ENCODE measurements around the gene RNU1-1. TPM values are rescaled to one million over a fixed set of nuclear protein-coding genes. Genes with fewer than 3 reads are reported as not detected.
A peak's percentile ranks its signal among the peaks of the same experiment; 100 is the strongest.
"Not testable (repeated sequence)": the region's sequence is repeated elsewhere in the genome, so short reads cannot be mapped to it uniquely, and the experiment has no call there.

RNU1-1 gene
- total and polyA plus RNA-seq, 8 donors = under 0.01 to 9,966 (median under 0.01) TPM; not detected in 3

DNA sequence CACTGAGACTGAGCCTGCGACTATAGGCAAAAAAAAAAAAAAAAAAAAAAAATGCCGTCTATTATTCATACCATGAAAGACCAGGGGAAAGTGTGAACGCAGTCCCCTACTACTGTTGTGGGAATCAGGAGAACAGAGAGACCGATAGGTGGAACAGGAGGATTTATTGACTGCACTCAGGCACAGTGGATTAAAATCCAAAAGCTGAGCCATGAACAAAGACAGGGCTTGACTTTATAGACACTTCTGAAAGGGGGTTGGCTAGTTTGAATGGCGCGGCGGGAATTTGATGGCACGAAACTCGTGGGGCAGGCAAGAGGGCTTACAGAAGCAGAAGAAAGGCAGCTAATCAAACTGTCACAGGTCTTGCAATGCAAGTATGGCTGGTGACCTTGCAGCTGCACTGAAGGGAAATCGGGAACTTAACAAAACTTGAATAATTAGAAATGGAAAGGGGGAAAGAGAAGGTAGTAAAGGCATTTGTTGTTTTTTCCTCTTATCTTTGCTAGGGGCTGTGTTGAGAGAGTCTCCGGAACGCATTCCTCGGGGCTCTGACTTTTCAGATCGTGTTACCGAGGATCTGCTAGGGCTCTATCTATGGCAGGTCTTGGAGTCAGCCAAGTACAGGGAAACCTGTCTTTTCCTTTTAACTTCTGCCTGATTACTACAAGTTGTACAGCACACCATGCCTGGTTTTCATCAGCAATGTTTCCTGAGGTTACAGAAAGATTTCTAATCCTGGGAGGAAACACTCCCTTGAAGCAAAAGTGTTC lies 7.5 kb downstream of the RNU1-1 start:
- DNase-seq; H3K9me3 ChIP-seq; H3K4me3 ChIP-seq; H3K4me1 ChIP-seq; H3K27me3 ChIP-seq; H3K36me3 ChIP-seq; H3K27ac ChIP-seq; intact Hi-C loops (cut with DNase I; ENCODE audit: low total_unique reads): not testable (repeated sequence)
- WGBS, 5 donors = 71 to 81% (median 72%) methylated on average over 15 of the region's 15 CpGs

DNA sequence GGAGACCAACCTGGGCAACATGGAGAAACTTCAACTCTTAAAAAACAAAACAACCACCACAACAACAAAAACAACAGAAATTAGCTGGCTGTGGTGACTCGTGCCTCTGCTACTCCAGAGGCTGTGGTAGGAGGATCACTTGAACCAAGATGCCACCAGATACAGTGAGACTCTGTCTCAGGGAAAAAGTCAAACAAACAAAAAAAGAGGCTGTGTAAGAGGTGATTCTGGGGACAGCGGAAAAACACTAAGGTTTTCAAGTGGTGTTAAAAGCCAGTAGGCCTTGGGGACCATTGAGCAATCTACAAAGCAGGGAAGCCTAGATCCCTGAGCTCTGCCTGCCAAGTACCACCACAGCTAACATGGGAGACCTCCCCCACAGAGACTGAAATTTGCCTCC lies 8.2 kb downstream of the RNU1-1 start:
- H3K36me3 ChIP-seq = not testable (repeated sequence)
- WGBS, 5 donors = 88 to 94% (median 93%) methylated on average over 2 of the region's 2 CpGs

DNA sequence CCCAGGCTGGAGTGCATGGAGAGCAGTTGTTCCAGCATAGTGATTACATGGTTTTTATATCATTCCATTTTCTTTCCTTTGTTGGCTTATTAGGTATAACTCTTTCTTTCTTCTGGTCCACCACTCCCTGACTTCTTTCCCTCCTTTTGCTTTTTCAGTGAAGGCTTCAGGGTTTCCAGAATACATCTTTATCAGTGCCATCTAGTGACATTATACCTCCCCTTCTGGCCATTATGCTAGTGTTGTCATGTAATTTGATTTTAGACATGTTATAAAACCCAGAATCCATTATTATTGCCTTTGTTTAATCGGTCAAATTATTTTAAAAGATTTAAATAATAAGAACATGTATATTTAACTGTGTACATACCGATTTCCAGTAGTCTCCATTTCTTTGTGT lies 10.6 kb downstream of the RNU1-1 start:
- DNase-seq = no peak
- TF ChIP-seq POLR2A (IDR thresholded peaks at IDR 0.05) (no peak), EP300 (IDR thresholded peaks at IDR 0.05) (no peak), POLR2AphosphoS5 (IDR thresholded peaks at IDR 0.05) (no peak)
- TF ChIP-seq, protein P1, sequence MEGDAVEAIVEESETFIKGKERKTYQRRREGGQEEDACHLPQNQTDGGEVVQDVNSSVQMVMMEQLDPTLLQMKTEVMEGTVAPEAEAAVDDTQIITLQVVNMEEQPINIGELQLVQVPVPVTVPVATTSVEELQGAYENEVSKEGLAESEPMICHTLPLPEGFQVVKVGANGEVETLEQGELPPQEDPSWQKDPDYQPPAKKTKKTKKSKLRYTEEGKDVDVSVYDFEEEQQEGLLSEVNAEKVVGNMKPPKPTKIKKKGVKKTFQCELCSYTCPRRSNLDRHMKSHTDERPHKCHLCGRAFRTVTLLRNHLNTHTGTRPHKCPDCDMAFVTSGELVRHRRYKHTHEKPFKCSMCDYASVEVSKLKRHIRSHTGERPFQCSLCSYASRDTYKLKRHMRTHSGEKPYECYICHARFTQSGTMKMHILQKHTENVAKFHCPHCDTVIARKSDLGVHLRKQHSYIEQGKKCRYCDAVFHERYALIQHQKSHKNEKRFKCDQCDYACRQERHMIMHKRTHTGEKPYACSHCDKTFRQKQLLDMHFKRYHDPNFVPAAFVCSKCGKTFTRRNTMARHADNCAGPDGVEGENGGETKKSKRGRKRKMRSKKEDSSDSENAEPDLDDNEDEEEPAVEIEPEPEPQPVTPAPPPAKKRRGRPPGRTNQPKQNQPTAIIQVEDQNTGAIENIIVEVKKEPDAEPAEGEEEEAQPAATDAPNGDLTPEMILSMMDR (IDR thresholded peaks at IDR 0.05) = no peak
- intact Hi-C loops (cut with DNase I; ENCODE audit: low total_unique reads) = no loop called here
- Histone ChIP-seq H3K4me1 (peaks cover 0 to 16% (median 13%) of the 10 kb centered on the region in 4 donors), H3K27me3 (no peaks in the 10 kb centered on the region), H3K4me3 (no peak overlapping the region), H3K36me3 (no peaks in the 10 kb centered on the region), H3K9me3 (peaks cover 0 to 7% (median 3%) of the 10 kb centered on the region in 4 donors), H3K27ac (no peak overlapping the region)
- 80 to 89% (median 83%) methylated on average over 2 of the region's 2 CpGs for WGBS, 5 donors

More for the DNA sequence above, 8.2 kb downstream of the RNU1-1 start:
- H3K4me3 ChIP-seq; H3K27me3 ChIP-seq; H3K9me3 ChIP-seq; H3K4me1 ChIP-seq; H3K27ac ChIP-seq; DNase-seq; intact Hi-C loops (cut with DNase I; ENCODE audit: low total_unique reads): not testable (repeated sequence)

DNA sequence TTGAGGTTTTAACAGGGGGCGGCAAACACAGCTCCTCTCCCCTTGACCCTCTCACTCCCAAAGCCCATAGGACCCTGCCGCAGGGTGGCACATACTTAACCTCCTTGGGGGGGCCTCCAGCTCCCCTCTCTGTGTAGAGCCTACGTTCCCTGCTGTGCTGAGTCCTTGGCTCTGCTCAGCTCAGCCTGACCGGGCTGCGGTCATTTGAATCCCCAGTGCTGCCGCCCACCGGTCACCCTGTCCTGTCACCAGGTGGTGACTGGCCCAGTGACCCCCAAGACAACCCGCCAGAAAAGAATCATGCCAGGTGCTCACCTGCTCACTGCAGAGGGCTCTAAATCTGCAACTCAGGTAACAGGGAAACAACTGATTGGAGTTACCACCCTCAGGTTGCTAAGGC lies 12.6 kb downstream of the RNU1-1 start:
- H3K27me3 ChIP-seq, H3K36me3 ChIP-seq: not testable (repeated sequence)
- WGBS, 5 donors = 71 to 84% (median 76%) methylated on average over 6 to 8 of the region's 8 CpGs

DNA sequence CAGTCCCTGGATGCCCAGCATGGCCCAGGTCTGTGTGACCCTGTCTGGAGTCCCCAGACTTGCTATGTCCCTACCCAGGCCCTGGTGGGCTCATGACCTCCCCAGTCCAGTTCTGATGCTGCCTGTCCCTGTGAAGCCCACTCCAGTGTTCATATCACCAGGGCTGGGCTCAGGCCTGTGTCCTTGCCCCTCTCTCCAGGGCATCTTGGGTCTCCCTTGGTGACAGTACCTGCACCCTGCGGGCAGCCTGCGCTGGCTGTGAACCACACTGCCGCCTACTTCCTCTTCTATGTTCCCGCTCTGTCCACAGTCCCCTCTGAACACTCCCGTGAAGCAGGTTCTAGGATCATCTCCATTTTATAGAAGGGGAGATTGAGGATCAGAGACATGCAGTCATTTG lies 13.1 kb downstream of the RNU1-1 start:
- 74 to 87% (median 81%) methylated on average over 4 to 5 of the region's 5 CpGs for WGBS, 5 donors
- H3K9me3 ChIP-seq; H3K36me3 ChIP-seq; H3K4me3 ChIP-seq; H3K27ac ChIP-seq; DNase-seq; intact Hi-C loops (cut with DNase I; ENCODE audit: low total_unique reads); H3K27me3 ChIP-seq: not testable (repeated sequence)
- H3K4me1 ChIP-seq = peaks cover 7 to 29% (median 24%) of the 10 kb centered on the region in 4 donors

More for the DNA sequence above, 12.6 kb downstream of the RNU1-1 start:
- DNase-seq; H3K4me3 ChIP-seq; intact Hi-C loops (cut with DNase I; ENCODE audit: low total_unique reads); H3K9me3 ChIP-seq; H3K27ac ChIP-seq: not testable (repeated sequence)
- peaks cover 7 to 29% (median 23%) of the 10 kb centered on the region in 4 donors for H3K4me1 ChIP-seq

DNA sequence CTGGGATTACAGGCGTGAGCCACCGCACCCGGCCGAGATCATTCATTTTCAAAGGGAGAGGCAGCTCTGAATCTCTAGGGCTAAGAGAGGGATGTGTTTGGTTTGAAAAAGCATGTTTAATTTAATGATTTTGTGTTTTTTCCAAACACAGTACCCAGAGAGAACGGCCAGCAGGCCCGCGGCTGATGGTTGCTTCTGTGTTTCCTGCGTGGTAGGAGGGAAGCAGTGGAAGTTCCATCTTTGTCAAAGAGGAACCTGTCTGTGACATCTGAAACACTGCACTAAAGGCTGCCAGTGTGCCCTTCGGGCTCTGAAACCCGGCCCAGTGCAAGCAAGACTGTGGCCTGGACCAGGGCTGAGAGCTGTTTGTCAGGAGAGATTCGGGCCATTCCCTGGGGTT lies 13.6 kb downstream of the RNU1-1 start:
- H3K36me3 ChIP-seq; H3K27ac ChIP-seq; H3K9me3 ChIP-seq; intact Hi-C loops (cut with DNase I; ENCODE audit: low total_unique reads); H3K27me3 ChIP-seq; DNase-seq: not testable (repeated sequence)
- WGBS, 5 donors = 79 to 93% (median 89%) methylated on average over 10 to 11 of the region's 11 CpGs
- Histone ChIP-seq H3K4me3 (peak overlapping the region in 1 of 4 donors; percentile 89), H3K4me1 (peaks cover 7 to 29% (median 24%) of the 10 kb centered on the region in 4 donors)

Data from stomach (tissue), 9 donors.